PC-3 (cell line): ENCODE results near the gene KIF5A.

ENCODE experiments used
- EZH2 ChIP-seq: fragments of 300-600 bp; sonication (generic); IDR thresholded peaks from one replicate; pipeline ENCODE4 v1.6.1; 2017; ENCODE audit warnings: antibody characterized with exemption, mild to moderate bottlenecking, low read length; ENCODE audit not compliant: unreplicated experiment
- TF ChIP-seq, protein P1 (sequence below): fragments of 300-600 bp; sonication (generic); conservative IDR thresholded peaks from 2 replicates; pipeline ENCODE4 v1.5.1; 2017; ENCODE audit warnings: antibody characterized with exemption, low read depth, mild to moderate bottlenecking, low read length

DNA sequence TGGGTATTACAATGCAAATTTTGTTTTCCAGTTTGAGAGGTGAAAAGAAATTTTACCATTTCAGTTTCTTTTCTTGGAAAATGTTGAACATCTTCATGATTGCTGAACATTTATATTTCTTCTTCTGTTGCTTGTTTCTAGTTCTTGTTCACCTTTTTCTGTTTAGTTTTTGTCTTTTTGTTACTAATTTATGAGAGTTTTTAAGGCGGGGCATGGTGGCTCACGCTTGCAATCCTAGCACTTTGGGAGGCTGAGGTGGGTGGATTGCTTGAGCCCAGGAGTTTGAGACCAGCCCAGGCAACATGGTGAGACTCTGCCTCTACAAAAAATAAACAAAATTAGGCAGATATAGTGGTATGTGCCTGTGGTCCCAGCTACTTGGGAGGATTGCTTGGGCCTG, 10.7 kb downstream of the KIF5A start:
- TF ChIP-seq EZH2, result no peak
- TF ChIP-seq, protein P1, sequence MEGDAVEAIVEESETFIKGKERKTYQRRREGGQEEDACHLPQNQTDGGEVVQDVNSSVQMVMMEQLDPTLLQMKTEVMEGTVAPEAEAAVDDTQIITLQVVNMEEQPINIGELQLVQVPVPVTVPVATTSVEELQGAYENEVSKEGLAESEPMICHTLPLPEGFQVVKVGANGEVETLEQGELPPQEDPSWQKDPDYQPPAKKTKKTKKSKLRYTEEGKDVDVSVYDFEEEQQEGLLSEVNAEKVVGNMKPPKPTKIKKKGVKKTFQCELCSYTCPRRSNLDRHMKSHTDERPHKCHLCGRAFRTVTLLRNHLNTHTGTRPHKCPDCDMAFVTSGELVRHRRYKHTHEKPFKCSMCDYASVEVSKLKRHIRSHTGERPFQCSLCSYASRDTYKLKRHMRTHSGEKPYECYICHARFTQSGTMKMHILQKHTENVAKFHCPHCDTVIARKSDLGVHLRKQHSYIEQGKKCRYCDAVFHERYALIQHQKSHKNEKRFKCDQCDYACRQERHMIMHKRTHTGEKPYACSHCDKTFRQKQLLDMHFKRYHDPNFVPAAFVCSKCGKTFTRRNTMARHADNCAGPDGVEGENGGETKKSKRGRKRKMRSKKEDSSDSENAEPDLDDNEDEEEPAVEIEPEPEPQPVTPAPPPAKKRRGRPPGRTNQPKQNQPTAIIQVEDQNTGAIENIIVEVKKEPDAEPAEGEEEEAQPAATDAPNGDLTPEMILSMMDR, result no peak
